HS-27A (cell line): ENCODE results near the gene SCD5.

Experiments
- DNase-seq: peaks from one replicate; pipeline ENCODE4 v3.0.0-alpha.2; 2012; ENCODE audit warnings: low read depth, missing footprints

Gene SCD5

DNA sequence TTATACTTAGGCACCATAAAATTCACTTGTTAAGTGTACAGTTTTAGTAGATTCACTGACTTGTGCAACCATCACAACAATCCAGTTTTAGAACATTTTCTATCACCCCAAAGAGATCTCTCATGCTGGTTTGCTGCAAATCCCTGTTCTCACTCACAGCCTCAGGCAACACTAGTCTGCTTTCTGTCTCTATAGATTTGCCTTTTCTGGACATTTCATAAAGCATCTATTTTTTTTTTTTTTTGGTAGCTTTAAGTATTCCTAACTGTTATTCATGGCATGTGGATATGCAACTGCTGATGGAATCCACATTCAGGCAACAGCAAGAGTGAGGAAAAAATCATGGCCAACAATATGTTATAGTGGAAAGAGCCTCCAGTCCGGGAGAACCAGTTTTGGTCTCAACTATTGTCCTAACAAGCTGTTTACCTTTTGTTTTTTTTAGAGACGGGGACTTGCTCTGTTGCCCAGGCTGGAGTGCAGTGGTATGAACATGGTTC is 209.8 kb downstream of the SCD5 start:
- DNase-seq = no peak

DNA sequence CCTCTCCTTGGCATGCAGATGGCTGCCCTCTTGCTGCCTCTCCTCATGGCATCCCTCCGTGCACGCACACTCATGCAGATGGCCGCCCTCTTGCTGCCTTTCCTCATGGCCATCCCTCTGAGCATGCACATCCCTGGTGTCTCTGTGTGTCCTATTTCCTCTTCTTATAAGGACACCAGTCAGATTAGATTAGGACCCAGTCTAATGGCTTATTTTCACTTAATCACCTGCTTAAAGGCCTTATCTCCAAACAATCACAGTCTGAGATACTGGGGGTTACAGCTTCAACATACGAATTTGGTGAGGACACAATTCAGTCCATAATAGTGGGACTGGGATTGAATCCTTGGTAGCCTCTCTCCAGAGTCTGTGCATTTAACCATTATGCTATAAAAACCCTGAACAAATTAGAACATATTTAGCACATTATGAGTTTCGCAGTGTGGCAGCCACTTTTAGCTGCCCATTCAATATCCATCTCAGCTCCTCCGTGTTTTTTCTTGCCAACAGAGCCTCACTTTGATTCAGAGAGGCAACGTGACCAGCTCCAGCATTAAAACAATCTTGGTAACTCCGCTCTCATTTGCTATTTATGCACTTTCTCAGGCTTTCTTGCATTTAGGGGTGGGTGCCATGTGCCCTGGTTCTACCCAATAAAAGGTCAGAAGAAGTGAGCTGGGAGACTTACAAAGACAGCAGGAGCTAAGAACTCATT is 210.6 kb downstream of the SCD5 start:
- no peak for DNase-seq

DNA sequence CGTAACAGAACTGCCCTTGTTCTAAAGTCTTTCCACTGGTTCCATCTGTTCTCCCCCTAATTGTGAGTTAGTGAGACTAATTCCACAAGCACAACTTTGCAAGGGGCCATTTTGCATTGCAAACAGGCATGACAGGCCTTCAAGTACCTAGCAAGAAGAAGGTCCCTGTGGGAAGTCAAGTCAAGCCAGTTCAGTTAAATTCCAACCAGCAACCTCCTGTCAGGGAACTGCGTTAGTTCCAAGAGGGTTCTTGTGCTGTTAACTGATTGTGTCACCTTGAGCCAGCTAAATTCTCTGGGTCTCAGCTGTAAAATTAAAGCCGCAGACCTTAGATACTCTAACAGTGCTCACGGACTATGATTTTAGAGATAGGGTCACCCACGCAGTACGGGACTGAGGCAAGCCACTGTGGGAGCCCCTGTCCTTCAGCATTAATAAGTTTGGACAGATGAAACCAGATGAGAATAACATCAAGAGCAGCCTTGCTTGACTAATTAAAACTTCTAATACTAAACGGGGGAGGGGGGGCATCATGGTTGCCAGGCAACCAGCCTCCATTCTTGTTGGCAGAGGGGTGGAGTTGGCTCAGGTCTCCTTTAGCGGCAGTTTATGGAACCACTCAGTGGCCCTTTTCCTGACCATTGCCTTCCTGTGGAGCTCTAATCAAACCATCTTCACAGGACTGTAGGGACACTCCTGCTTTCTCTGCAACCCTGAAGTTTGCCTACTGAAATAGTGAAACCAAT is 212.7 kb downstream of the SCD5 start:
- no peak for DNase-seq

DNA sequence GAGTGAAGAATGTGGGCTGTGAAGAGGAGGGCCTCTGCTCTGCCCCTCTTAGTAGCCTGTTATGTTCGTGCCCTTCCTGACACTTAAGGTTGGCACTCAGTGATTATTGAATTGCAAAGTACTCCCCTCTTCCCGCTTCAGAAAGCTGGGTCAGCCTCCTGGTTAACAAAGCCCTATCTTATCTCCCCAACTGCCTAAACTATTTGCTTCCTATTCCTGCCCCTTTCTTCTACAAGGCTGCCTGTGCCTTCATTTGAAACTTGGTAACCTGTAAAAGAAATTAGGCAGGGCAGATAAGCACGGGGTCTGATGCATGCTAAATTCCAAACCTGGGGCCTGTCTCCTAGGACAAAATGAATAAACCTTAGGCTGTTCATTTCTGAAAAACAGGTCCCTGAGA is 213.7 kb downstream of the SCD5 start:
- DNase-seq = no peak

DNA sequence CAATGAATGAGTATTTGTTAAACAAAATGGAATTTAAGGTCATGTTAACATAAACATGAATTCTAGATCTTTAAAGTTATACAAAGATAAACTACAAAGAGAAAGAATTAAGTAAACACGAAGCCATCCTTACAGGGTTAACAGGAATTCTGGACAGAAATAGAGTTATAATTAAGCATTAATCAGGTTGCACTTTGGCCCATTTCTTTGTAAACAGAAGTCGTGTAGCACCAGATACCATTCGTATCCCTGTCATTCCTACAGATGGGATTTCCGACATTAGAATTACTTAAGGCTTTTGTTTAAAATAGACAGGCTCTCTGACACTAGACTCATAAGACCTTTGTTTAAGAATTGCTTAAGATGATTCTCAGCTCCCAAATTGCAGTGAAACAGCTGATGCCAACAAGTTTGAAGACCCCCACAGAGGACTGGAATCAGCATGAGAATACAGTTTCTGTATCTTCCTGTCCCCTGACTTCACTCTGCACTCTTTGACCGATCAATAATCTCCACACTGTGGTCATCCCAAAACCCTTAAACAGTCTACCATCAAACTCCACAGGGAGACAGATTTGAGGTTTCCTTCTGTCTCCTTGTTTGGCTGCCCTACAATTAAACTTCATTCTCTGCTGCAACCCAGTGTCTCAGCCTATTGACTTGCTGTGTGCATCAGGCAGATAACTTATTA is 214.6 kb downstream of the SCD5 start:
- DNase-seq = no peak

DNA sequence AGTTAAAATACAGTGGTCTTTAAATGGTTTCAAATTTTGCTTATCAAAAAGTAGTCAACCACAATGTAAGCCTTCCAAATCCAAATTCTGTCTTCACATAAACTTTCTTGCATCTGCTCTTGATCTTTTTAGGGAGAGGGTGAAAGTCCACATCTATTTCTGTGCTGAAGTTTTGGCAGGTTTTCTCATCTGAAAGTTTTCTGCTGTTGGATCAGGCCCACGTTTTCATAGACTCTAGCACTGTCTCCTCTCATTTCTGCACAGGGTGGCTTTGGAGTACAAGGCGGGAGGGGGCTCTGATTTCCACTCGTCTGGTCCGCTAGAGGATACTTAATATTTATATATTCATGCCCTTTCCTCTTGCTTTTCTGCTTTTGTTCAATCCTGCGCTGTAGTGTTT is 218.7 kb downstream of the SCD5 start:
- no peak for DNase-seq
